Psoas muscle (tissue), 8 donors: ENCODE data around the gene SMIM10. TPM values are rescaled to one million over a fixed set of nuclear protein-coding genes. Genes with fewer than 3 reads are reported as not detected.

Source experiments
- ATAC-seq, 4 donors: fragments of 200-7000 bp; cut with Tn5 transposase; one replicate each; pipeline ENCODE4 v1.9.1; 2020; ENCODE audit warnings: moderate library complexity in 3 of 4, mild to moderate bottlenecking in 2 of 4
- DNase-seq, 2 donors: peaks; one replicate each; pipeline ENCODE4 v3.0.0-alpha.2; 2020
- H3K27ac ChIP-seq: fragments of 200-600 bp; one replicate; pipeline ENCODE4 v1.8.0; 2022
- H3K27me3 ChIP-seq, 3 donors: fragments of 200-600 bp in 1 of 3; one replicate each; pipeline versions ENCODE4 v1.6.1 to v1.8.0; 2013 to 2022; ENCODE audit warnings: low read length in 2 of 3, mild to moderate bottlenecking in 2 of 3, moderate library complexity in 1 of 3; ENCODE audit not compliant: insufficient read depth in 3 of 3
- H3K36me3 ChIP-seq, 2 donors: fragments of 200-600 bp in 1 of 2; one replicate each; pipeline versions ENCODE4 v1.6.1 to v1.8.0; 2013 to 2022; ENCODE audit warnings: low read depth in 1 of 2, mild to moderate bottlenecking in 1 of 2, moderate library complexity in 1 of 2; ENCODE audit not compliant: insufficient read depth in 1 of 2
- H3K4me1 ChIP-seq: fragments of 200-600 bp; one replicate; pipeline ENCODE4 v1.8.0; 2022
- H3K4me3 ChIP-seq: fragments of 200-600 bp; one replicate; pipeline ENCODE4 v1.8.0; 2022; ENCODE audit warnings: mild to moderate bottlenecking
- H3K9me3 ChIP-seq: fragments of 200-600 bp; one replicate; pipeline ENCODE4 v1.8.0; 2022
- CTCF ChIP-seq: fragments of 200-600 bp; IDR thresholded peaks from one replicate; pipeline ENCODE4 v1.8.0; 2022; ENCODE audit warnings: antibody characterized with exemption
- WGBS, 3 donors: extraction: QIAGEN DNeasy Blood & Tissue Kit; methylation state at CpG; one replicate each; pipeline versions ENCODE4 v1.1.6 to v1.1.7; 2013; 5-methylcytosine and 5-hydroxymethylcytosine counted together
- intact Hi-C, 2 donors: fragments of 100-400 bp; cut with DNase I; formaldehyde crosslinking; loops; one replicate each; pipeline versions ENCODE4 v1.11.0 to v1.14.2; 2022
- polyA plus RNA-seq, 3 donors: library from polyadenylated mRNA; stranded (reverse); fragments of 200-250 nt; gene quantifications; one replicate each; pipeline ENCODE4 v1.2.3, GENCODE V29; 2013
- total RNA-seq, 4 donors: library from RNA; stranded (reverse); fragmentation: NEBNext Ultra II Directional in 2 of 4; extraction: Animal tissue kit (Norgen Biotek cat#: 25700) in 2 of 4; gene quantifications; one replicate each; pipeline versions ENCODE4 v1.2.1 to v1.2.4, GENCODE V29; 2021 to 2023
- donor health status: healthy with polysubstance abuse.
- donor health status: DM: no; HTN: no; CAD: no; lungs with moderate emphysema.
- donor health status: Bipolar disorder and iron deficiency.
- donor health status: healthy.
- donor health status: DM: yes; HTN: yes; CAD: no.
- donor health status: DM: no; HTN: no; CAD: no.
- donor health status: DM: no; HTN: no; CAD: no.
- donor health status: DM: yes; HTN: yes; CAD: no.

SMIM10 gene
- total and polyA plus RNA-seq, 7 donors, result 1.6 to 2.7 (median 2.1) TPM

GRCh38 chrX:135003876-135004623 is 13.3 kb downstream of the SMIM10 start:
- no peak for TF ChIP-seq CTCF
- WGBS, 3 donors, result 0 to 32% (median 1%) methylated on average over 26 to 35 of the region's 35 CpGs
- Histone ChIP-seq H3K4me3 (peak overlapping the region; percentile 61), H3K27me3 (peaks cover 0 to 6% (median 0%) of the 10 kb centered on the region in 3 donors), H3K9me3 (no peaks in the 10 kb centered on the region), H3K36me3 (no peaks in the 10 kb centered on the region), H3K27ac (peak overlapping the region; percentile 30), H3K4me1 (no peaks in the 10 kb centered on the region)
- intact Hi-C loops, result no loop called here
- DNase-seq (peak; percentile 88 to 94), ATAC-seq (peak; percentile 97 to 100 (median 98))

GRCh38 chrX:135006187-135006586 is 15.4 kb downstream of the SMIM10 start:
- DNase-seq, result no peak
- Histone ChIP-seq H3K27me3 (peaks cover 0 to 6% (median 0%) of the 10 kb centered on the region in 3 donors), H3K27ac (no peak overlapping the region), H3K4me3 (no peak overlapping the region), H3K36me3 (no peaks in the 10 kb centered on the region), H3K9me3 (no peaks in the 10 kb centered on the region), H3K4me1 (no peaks in the 10 kb centered on the region)
- no peak for TF ChIP-seq CTCF
- WGBS, 3 donors, result 58 to 61% (median 60%) methylated on average over 3 to 4 of the region's 4 CpGs
- intact Hi-C loops, result no loop called here
- no peak for ATAC-seq

- ATAC-seq (no peak), DNase-seq (no peak)
- Histone ChIP-seq H3K4me1 (no peaks in the 10 kb centered on the region), H3K9me3 (no peaks in the 10 kb centered on the region), H3K27me3 (peaks cover 0 to 6% (median 0%) of the 10 kb centered on the region in 3 donors), H3K27ac (no peak overlapping the region), H3K4me3 (no peak overlapping the region), H3K36me3 (no peaks in the 10 kb centered on the region)
- intact Hi-C loops, result no loop called here
- WGBS, 3 donors, result 84 to 100% (median 95%) methylated on average over 1 of the region's 1 CpG
- no peak for TF ChIP-seq CTCF
Observed at GRCh38 chrX:135009057-135009610, 18.3 kb downstream of the SMIM10 start.

- WGBS, 3 donors, result 63 to 87% (median 81%) methylated on average over 4 of the region's 4 CpGs
- Histone ChIP-seq H3K4me1 (no peaks in the 10 kb centered on the region), H3K27me3 (no peaks in the 10 kb centered on the region), H3K36me3 (no peaks in the 10 kb centered on the region), H3K27ac (no peak overlapping the region), H3K4me3 (no peak overlapping the region), H3K9me3 (no peaks in the 10 kb centered on the region)
- no peak for TF ChIP-seq CTCF
- intact Hi-C loops, result no loop called here
- DNase-seq, result no peak
- ATAC-seq, result no peak
Observed at GRCh38 chrX:135009838-135010237, 19.0 kb downstream of the SMIM10 start.
